SK-N-SH treated with all-trans-retinoic acid at 6 μM for 48 hours (cell line): Measurements from ENCODE around the gene KCNA10.

ENCODE experiments used
- CREB5 ChIP-seq: fragments of 250-450 bp; sonication (Bioruptor Pico); IDR thresholded peaks from 2 replicates; pipeline ENCODE4 v1.5.1; 2020; ENCODE audit warnings: low read depth, mild to moderate bottlenecking, moderate library complexity
- ESRRG ChIP-seq: fragments of 250-450 bp; sonication (Bioruptor Pico); IDR thresholded peaks from 2 replicates; pipeline ENCODE4 v1.6.1; 2021; ENCODE audit warnings: mild to moderate bottlenecking
- PPARA ChIP-seq: fragments of 250-450 bp; sonication (Bioruptor Pico); IDR thresholded peaks from 2 replicates; pipeline ENCODE4 v1.5.0; 2020; ENCODE audit warnings: mild to moderate bottlenecking, borderline replicate concordance
- SNAI2 ChIP-seq: fragments of 250-450 bp; sonication (Bioruptor Pico); IDR thresholded peaks from 2 replicates; pipeline ENCODE4 v1.5.0; 2020; ENCODE audit warnings: mild to moderate bottlenecking, moderate library complexity
- TSHZ2 ChIP-seq: fragments of 250-450 bp; sonication (Bioruptor Pico); IDR thresholded peaks from 2 replicates; pipeline ENCODE4 v1.5.0; 2020; ENCODE audit warnings: mild to moderate bottlenecking, moderate library complexity
- TF ChIP-seq, protein P1 (sequence below): fragments of 250-450 bp; sonication (Bioruptor Pico); IDR thresholded peaks from 2 replicates; pipeline ENCODE4 v1.8.0; 2021; ENCODE audit warnings: low read depth, mild to moderate bottlenecking, moderate library complexity, borderline replicate concordance

DNA sequence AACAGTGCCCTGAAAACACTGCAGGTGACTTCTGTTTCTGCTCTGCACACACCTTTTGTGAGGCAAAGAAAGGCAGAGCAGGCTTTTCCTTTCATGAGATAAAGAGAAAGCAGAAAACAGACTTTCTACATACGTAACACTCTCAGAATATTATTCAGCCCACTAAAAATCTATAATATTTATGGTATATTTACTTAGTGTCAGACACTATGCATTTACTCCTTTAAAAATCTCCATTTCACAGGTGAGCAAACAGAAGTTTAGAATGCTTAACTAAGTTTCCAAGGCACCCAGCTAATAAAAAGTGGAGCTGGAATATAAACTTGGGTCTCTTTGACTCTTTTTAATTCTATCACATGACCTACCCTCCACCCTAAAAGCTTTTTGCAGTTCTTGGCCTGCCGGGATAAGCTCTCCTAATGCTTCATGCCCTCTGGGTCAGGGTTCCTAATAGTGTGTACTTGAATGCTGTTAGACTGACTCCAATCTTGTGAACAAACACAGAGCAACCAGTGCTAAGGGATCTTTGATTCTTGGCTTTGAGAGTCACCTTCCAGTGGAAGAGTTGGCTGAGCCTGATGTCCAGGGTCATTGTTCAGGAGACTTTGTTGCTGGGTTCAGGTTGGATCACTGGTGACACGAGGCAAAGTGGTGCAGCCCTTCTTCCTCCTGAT lies 40.9 kb downstream of the KCNA10 start:
- no peak for TF ChIP-seq ESRRG (CRISPR knock-in tag)
- no peak for TF ChIP-seq TSHZ2
- no peak for TF ChIP-seq SNAI2 (CRISPR knock-in tag)
- TF ChIP-seq, protein P1, sequence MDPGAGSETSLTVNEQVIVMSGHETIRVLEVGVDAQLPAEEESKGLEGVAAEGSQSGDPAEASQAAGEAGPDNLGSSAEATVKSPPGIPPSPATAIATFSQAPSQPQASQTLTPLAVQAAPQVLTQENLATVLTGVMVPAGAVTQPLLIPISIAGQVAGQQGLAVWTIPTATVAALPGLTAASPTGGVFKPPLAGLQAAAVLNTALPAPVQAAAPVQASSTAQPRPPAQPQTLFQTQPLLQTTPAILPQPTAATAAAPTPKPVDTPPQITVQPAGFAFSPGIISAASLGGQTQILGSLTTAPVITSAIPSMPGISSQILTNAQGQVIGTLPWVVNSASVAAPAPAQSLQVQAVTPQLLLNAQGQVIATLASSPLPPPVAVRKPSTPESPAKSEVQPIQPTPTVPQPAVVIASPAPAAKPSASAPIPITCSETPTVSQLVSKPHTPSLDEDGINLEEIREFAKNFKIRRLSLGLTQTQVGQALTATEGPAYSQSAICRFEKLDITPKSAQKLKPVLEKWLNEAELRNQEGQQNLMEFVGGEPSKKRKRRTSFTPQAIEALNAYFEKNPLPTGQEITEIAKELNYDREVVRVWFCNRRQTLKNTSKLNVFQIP (CRISPR knock-in tag): no peak
- TF ChIP-seq CREB5 (CRISPR knock-in tag): no peak
- no peak for TF ChIP-seq PPARA
